ENCODE data around the gene CABLES2.

DNA sequence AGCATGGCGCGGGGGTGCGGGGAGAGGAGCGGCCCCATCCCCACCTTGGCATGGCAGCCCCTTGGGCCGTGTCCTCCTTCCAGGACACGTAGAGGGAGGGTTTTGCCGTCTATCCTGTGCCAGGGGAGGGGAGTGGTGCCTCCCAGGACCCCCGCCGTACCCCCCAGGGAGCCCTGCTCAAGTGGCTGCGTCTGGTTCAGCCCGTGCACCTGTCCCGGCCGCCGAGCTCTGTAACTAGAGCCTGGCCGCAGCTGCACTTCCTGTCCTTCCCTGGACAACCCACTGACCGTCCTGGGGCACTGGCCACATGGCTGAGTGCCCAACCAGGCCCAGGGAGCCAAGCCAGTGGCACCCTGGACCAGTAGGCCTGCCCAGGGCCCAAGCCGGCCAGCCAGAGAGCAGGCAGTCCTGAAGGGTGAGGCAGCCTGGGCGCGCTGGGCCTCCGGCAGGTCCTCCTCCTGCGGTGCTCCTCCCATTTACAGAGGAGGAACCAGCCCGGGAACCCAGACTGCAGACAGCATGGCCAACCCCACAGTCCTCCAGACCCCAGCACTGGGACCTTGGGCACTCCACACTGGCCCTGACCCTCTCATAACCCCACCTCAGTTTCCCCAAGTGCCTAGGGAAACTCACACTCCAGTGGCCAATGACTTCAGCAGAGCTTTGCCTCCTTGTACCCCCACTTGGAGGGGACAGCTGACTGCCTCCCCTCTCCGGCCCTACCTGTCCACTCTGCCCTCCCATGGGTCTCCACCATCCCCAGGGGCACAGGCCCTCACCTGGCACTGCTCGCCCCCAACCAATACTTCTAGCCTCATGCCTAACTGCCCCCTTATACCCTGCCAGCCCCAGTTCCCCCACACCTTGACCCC is 48.7 kb downstream of the CABLES2 start:
- TF ChIP-seq, protein P1, sequence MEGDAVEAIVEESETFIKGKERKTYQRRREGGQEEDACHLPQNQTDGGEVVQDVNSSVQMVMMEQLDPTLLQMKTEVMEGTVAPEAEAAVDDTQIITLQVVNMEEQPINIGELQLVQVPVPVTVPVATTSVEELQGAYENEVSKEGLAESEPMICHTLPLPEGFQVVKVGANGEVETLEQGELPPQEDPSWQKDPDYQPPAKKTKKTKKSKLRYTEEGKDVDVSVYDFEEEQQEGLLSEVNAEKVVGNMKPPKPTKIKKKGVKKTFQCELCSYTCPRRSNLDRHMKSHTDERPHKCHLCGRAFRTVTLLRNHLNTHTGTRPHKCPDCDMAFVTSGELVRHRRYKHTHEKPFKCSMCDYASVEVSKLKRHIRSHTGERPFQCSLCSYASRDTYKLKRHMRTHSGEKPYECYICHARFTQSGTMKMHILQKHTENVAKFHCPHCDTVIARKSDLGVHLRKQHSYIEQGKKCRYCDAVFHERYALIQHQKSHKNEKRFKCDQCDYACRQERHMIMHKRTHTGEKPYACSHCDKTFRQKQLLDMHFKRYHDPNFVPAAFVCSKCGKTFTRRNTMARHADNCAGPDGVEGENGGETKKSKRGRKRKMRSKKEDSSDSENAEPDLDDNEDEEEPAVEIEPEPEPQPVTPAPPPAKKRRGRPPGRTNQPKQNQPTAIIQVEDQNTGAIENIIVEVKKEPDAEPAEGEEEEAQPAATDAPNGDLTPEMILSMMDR (IDR thresholded peaks at IDR 0.05) = no peak
- TF ChIP-seq POLR2A (IDR thresholded peaks at IDR 0.05) = no peak
